Testis (tissue), 3 donors: ENCODE measurements around the gene IFIH1. TPM values are rescaled to one million over a fixed set of nuclear protein-coding genes. Genes with fewer than 3 reads are reported as not detected.
A peak's percentile ranks its signal among the peaks of the same experiment; 100 is the strongest.

Experiments
- DNase-seq: peaks from one replicate; pipeline ENCODE4 v3.0.0-alpha.2; 2019
- H3K27ac ChIP-seq, 2 donors: fragments of 200-600 bp; sonication (generic); one replicate each; pipeline ENCODE4 v1.5.1; 2019
- H3K27me3 ChIP-seq: fragments of 200-600 bp; sonication (generic); one replicate; pipeline ENCODE4 v1.5.1; 2019
- H3K36me3 ChIP-seq: fragments of 200-600 bp; sonication (generic); one replicate; pipeline ENCODE4 v1.5.1; 2017; ENCODE audit warnings: low read depth; ENCODE audit errors: missing control alignments
- H3K4me1 ChIP-seq: fragments of 200-600 bp; sonication (generic); one replicate; pipeline ENCODE4 v1.5.1; 2019
- H3K4me3 ChIP-seq, 2 donors: fragments of 200-600 bp; sonication (generic); one replicate each; pipeline ENCODE4 v1.5.1; 2017 to 2019
- H3K9me3 ChIP-seq: fragments of 200-600 bp; sonication (generic); one replicate; pipeline ENCODE4 v1.5.1; 2017
- POLR2A ChIP-seq: fragments of 450-650 bp; IDR thresholded peaks from one replicate; pipeline ENCODE4 v1.6.1; 2017; ENCODE audit warnings: antibody characterized with exemption, mild to moderate bottlenecking, moderate library complexity
- WGBS, 2 donors: methylation state at CpG; one replicate each; pipeline ENCODE4 v1.1.5; 2018; 5-methylcytosine and 5-hydroxymethylcytosine counted together
- intact Hi-C: fragments of 100-400 bp; cut with DNase I; formaldehyde crosslinking; loops from one replicate; pipeline ENCODE4 v1.15.1; 2023; ENCODE audit warnings: low total_unique reads
- polyA plus RNA-seq: library from polyadenylated mRNA; stranded (reverse); fragments of 350-450 nt; fragmentation: Illumina TruSeq; extraction: RNeasy Lipid Tissue Mini Kit (QIAGEN cat#74804); gene quantifications from one replicate; pipeline ENCODE4 v1.2.3, GENCODE V29; 2014; ENCODE audit warnings: low read depth, low replicate concordance; ENCODE audit not compliant: insufficient read depth
- total RNA-seq, 2 donors: library from RNA; depleted of rRNA; stranded (reverse); fragments of >200 nt; gene quantifications; one replicate each; pipeline ENCODE4 v1.2.3, GENCODE V29; 2016
- TF ChIP-seq, protein P1 (sequence below), 3 experiments: fragments of 450-650 bp in 2 of 3; fragments of 200-600 bp in 1 of 3; sonication (generic) in 1 of 3; IDR thresholded peaks; one replicate each; pipeline ENCODE4 v1.5.1; 2016 to 2019; ENCODE audit warnings: antibody characterized with exemption in 3 of 3, mild to moderate bottlenecking in 2 of 3, moderate library complexity in 1 of 3

IFIH1 gene
- total and polyA plus RNA-seq, 3 donors from 2014 or later = 6.0 to 12.8 (median 8.2) TPM

DNA sequence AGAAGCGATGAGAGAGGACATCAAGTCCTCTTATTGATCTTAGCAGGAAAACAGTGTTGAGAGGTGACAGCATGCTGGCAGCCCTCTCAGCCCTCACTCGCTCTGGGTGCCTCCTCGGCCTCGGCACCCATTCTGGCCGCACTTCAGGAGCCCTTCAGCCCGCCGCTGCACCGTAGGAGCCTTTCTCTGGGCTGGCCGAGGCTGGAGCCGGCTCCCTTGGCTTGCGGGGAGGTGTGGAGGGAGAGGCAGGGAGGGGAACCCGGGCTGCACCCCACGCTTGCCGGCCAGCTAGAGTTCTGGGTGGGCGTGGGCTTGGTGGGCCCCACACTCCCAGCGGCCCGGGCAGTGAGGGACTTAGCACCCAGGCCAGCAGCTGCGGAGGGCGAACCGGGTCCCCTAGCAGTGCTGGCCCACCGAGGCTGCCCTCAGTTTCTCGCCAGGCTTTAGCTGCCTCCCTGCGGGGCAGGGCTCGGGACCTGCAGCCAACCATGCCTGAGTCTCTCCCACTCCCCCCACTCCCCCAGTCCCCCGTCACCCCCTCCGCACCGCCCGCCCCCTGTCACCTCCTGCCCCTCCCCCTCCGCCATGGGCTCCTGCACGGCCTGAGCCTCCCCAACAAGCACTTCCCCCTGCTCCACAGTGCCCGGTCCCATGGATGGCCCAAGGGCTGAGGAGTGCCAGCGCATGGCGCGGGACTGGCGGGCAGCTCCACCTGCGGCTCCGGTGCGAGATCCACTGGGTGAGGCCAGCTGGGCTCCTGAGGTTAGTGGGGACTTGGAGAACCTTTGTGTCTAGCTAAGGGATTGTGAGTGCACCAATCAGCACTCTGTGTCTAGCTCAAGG is 83.6 kb downstream of the IFIH1 start:
- intact Hi-C loops = no loop called here
- 51 to 81% methylated on average over 5 to 37 of the region's 38 CpGs for whole genome bisulfite sequencing, 2 donors
- H3K4me3 ChIP-seq = peak overlapping the region in 1 of 2 donors; percentile 34
- H3K36me3 ChIP-seq = no peaks in the 10 kb centered on the region
- no peak for TF ChIP-seq POLR2A
- TF ChIP-seq, protein P1, sequence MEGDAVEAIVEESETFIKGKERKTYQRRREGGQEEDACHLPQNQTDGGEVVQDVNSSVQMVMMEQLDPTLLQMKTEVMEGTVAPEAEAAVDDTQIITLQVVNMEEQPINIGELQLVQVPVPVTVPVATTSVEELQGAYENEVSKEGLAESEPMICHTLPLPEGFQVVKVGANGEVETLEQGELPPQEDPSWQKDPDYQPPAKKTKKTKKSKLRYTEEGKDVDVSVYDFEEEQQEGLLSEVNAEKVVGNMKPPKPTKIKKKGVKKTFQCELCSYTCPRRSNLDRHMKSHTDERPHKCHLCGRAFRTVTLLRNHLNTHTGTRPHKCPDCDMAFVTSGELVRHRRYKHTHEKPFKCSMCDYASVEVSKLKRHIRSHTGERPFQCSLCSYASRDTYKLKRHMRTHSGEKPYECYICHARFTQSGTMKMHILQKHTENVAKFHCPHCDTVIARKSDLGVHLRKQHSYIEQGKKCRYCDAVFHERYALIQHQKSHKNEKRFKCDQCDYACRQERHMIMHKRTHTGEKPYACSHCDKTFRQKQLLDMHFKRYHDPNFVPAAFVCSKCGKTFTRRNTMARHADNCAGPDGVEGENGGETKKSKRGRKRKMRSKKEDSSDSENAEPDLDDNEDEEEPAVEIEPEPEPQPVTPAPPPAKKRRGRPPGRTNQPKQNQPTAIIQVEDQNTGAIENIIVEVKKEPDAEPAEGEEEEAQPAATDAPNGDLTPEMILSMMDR (IDR thresholded peaks at IDR 0.05) = no peak
- H3K27ac ChIP-seq = no peak overlapping the region
- no peak for DNase-seq
- H3K9me3 ChIP-seq = no peaks in the 10 kb centered on the region
- H3K27me3 ChIP-seq = no peaks in the 10 kb centered on the region
- no peaks in the 10 kb centered on the region for H3K4me1 ChIP-seq

DNA sequence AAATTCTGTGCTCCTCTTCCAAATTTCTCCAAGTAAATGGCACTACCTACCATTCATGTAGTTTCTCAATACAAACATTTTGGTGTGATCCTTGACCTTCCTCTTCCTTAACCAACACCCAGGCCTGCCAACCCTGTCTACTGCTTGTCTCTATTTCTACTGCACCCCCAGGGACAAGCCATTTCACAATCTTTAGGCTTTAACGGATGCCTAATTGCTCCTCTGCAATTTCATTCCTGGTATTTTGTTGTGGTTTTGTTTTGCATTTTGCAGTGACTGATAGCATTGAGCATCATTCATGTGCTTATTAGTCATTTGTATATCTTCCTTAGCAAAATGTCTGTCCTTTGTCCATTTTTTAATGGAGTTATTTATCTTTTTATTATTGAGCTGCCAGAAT is 85.3 kb downstream of the IFIH1 start:
- Histone ChIP-seq H3K4me1 (no peaks in the 10 kb centered on the region), H3K9me3 (no peaks in the 10 kb centered on the region), H3K27me3 (no peaks in the 10 kb centered on the region), H3K27ac (no peak overlapping the region), H3K36me3 (no peaks in the 10 kb centered on the region), H3K4me3 (no peak overlapping the region)
- intact Hi-C loops = no loop called here
- DNase-seq = no peak
- TF ChIP-seq, protein P1 (IDR thresholded peaks at IDR 0.05) = no peak
- no peak for TF ChIP-seq POLR2A
- 70 to 76% methylated on average over 1 of the region's 1 CpG for WGBS, 2 donors

DNA sequence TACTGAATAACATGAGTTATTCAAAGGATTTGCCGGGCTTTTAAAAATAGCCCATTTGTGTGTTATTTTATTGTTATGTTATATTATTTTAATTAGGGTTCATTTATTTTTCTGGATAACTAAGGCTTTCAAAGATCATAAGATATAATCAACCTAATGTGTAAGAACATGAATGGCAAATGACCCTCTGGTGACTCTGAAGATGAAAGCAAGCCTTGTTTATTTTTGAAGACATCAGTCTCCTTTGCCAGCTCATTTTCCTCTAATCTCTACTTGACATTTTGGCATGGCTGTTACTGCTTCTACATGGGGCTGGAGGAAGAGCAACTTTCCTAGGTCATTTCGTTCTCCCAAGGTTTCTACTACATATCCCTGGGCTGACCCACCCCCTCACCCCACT is 85.8 kb downstream of the IFIH1 start:
- 78 to 88% methylated on average over 2 of the region's 2 CpGs for WGBS, 2 donors
- Histone ChIP-seq H3K27ac (no peak overlapping the region), H3K4me1 (no peaks in the 10 kb centered on the region), H3K36me3 (no peaks in the 10 kb centered on the region), H3K9me3 (no peaks in the 10 kb centered on the region), H3K4me3 (no peak overlapping the region), H3K27me3 (no peaks in the 10 kb centered on the region)
- no peak for DNase-seq
- TF ChIP-seq, protein P1 (IDR thresholded peaks at IDR 0.05) = no peak
- no peak for TF ChIP-seq POLR2A
- intact Hi-C loops = no loop called here

DNA sequence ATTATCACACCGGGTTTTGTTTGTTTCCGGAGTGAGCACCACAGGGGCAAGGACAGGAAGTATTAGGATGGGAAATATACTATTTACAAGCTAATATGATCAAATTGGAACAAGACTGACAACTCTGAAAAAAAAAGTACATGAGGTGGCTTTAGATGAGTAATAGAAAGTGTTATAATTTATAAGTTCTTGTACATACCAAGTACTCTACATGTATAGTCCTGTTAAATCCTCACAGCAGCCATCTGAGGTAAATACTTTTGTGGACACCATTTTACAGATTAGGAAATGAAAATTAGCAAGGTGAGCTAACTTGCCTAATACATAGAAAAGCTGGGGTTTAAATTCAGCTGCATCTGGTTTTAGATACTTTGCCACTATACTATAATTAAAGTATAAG is 86.5 kb downstream of the IFIH1 start:
- Histone ChIP-seq H3K9me3 (no peaks in the 10 kb centered on the region), H3K4me3 (no peak overlapping the region), H3K27me3 (no peaks in the 10 kb centered on the region), H3K4me1 (no peaks in the 10 kb centered on the region), H3K27ac (no peak overlapping the region), H3K36me3 (no peaks in the 10 kb centered on the region)
- intact Hi-C loops = no loop called here
- DNase-seq = no peak
- TF ChIP-seq, protein P1 (IDR thresholded peaks at IDR 0.05) = no peak
- no peak for TF ChIP-seq POLR2A
- WGBS, 2 donors = 65 to 84% methylated on average over 2 of the region's 2 CpGs

DNA sequence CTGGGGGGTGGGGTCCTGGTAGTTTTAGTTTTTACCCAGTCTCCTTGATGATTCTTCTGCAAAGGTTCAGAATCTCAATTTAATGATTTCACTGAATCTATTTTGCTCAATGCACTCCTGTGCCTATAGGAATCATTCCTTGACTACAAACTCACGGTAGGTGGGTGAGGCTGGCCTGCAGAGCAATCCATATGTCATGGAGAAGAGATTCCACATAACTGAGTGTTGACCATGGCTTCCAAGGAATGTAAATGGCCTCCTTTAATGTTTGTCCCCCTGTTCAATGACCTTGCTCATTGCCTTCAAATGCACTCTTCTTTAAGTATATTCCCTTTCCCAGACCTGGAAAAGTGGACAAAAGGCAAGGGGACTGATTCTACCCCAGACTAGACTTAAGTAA is 87.7 kb downstream of the IFIH1 start:
- no peaks in the 10 kb centered on the region for H3K9me3 ChIP-seq
- TF ChIP-seq POLR2A = no peak
- TF ChIP-seq, protein P1 (IDR thresholded peaks at IDR 0.05) = no peak
- DNase-seq = no peak
- H3K27ac ChIP-seq = no peak overlapping the region
- H3K36me3 ChIP-seq = no peaks in the 10 kb centered on the region
- no peaks in the 10 kb centered on the region for H3K4me1 ChIP-seq
- WGBS, 2 donors = 35 to 100% methylated on average over 1 of the region's 1 CpG
- H3K27me3 ChIP-seq = no peaks in the 10 kb centered on the region
- intact Hi-C loops = no loop called here
- no peak overlapping the region for H3K4me3 ChIP-seq
